Lung microvascular endothelial cell (primary cell): ENCODE results near the gene INTS11. TPM values are rescaled to one million over a fixed set of nuclear protein-coding genes. Genes with fewer than 3 reads are reported as not detected.

ENCODE experiments used
- DNase-seq, 2 donors: peaks; one replicate each; pipeline versions ENCODE4 v3.0.0 to v3.0.0-alpha.2; 2010; ENCODE audit warnings: low read depth in 2 of 2
- total RNA-seq: library from RNA; depleted of rRNA; stranded (reverse); fragments of >200 nt; gene quantifications from 2 replicates; pipeline ENCODE4 v1.2.1, GENCODE V29; 2014

The INTS11 gene
- total RNA-seq, 1 donor from 2014 or later, result 50.4 TPM

GRCh38 chr1:1343811-1344421, 19.5 kb upstream of the INTS11 start:
- DNase-seq, result no peak

GRCh38 chr1:1342584-1343115, 18.2 kb upstream of the INTS11 start:
- no peak for DNase-seq

DNA sequence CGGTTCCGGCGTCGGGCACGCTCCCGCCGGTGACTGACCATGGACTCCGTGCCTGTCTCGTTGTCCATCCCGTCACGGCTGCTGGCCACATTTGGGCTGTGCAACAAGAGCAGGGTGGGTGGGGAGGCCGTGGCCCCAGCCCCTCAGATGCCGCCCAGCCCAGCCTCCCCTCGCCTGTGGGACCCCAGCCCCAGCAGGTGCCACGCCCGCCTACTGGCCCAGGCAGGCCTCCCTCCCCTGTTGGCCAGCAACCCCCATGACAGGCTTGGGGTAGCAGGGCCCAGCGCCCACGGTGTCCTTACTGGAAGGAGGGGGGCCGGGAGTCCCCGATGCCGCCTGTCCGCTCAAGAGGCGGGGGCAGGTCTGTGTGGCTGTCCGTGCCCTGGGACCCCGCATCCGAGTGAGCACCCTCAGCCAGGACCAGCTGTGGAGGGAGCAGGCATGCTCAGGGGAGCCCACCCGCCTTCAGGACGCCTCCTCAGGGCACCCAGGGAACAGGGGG, 17.7 kb upstream of the INTS11 start:
- no peak for DNase-seq

GRCh38 chr1:1341549-1342021, 17.1 kb upstream of the INTS11 start:
- DNase-seq, result no peak

- no peak for DNase-seq
These were observed 16.5 kb upstream of the INTS11 start for GRCh38 chr1:1340791-1341548.

- no peak for DNase-seq
These were observed 15.7 kb upstream of the INTS11 start for GRCh38 chr1:1340185-1340584.

GRCh38 chr1:1338278-1338677, 13.8 kb upstream of the INTS11 start:
- DNase-seq, result no peak

GRCh38 chr1:1337793-1338147, 13.3 kb upstream of the INTS11 start:
- DNase-seq, result no peak

- no peak for DNase-seq
These were observed 12.7 kb upstream of the INTS11 start for GRCh38 chr1:1336931-1337792.

DNA sequence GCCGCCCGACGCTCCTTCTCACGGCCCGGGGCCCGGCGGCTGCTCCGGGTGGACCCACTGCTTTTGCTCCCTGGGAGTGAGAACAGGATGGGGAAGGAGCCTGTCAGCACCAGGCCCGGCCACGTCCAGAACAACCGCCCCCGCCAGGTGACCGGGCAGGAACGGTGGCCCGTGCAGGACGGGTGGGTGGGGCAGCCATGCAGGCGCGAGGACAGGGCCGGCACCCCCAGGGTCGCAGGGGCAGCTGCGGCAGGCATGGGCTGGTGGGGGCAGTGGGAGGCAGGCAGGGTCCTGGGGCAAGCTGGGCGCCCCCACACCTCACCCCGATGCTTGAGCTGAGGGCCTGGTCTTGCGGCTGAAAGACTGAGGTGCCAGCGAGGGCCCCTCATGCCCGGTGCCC, 12.0 kb upstream of the INTS11 start:
- DNase-seq, result no peak

DNA sequence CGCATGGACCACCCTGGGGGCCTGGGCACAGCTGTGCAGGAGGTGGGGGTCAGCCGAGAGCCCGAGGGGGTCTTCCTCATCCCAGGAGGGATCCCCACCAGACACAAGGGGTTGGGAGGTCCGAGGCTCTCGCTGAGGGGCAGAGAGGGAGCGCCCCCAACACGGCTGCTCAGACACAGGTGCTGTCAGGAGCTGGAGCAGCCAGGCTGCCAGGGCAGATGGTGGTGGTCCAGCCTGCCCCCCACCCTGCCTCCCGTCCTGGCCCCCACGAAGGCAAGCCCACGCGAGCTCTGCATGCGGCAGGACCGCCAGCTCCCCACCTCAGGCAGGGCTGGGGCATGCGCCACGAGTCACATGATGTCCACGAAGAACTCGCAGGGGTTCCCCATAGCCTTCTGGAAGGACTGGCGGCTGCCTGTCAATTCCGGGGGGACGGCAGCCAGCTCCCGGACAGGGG, 11.4 kb upstream of the INTS11 start:
- no peak for DNase-seq

DNA sequence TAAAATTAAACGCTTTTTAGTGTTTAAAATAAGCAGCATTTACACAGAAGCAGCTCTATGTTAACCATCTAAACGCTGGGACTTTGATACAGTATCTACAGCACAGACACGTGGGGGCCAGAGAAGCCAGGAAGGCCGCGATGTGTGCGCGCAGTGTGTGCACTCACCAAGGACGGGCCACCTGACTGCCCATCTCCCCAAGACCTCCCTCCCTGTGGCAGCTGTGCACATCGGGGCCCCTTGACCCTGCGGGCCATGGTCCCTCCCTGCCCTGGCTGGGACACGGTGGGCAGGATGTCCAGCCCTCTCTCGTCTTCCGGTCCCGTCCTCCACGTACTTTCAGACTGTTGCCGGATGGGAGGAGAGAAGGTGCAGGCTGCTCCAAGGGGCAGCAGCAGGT, 10.8 kb upstream of the INTS11 start:
- no peak for DNase-seq

- no peak for DNase-seq
These were observed 10.4 kb upstream of the INTS11 start for GRCh38 chr1:1334835-1335234.

GRCh38 chr1:1333551-1334241, 9.2 kb upstream of the INTS11 start:
- DNase-seq, result no peak

DNA sequence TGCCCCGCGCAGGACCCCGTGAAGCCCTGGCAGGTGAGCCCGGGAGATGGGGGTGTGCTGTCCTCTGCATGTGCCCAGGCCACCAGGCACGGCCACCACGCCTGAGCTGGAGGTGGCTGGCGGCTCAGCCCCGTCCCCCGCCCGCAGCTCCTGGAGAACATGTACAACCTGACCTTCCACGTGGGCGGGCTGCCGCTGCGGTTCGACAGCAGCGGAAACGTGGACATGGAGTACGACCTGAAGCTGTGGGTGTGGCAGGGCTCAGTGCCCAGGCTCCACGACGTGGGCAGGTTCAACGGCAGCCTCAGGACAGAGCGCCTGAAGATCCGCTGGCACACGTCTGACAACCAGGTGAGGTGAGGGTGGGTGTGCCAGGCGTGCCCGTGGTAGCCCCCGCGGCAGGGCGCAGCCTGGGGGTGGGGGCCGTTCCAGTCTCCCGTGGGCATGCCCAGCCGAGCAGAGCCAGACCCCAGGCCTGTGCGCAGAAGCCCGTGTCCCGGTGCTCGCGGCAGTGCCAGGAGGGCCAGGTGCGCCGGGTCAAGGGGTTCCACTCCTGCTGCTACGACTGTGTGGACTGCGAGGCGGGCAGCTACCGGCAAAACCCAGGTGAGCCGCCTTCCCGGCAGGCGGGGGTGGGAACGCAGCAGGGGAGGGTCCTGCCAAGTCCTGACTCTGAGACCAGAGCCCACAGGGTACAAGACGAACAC, 8.5 kb upstream of the INTS11 start:
- DNase-seq, result no peak

DNA sequence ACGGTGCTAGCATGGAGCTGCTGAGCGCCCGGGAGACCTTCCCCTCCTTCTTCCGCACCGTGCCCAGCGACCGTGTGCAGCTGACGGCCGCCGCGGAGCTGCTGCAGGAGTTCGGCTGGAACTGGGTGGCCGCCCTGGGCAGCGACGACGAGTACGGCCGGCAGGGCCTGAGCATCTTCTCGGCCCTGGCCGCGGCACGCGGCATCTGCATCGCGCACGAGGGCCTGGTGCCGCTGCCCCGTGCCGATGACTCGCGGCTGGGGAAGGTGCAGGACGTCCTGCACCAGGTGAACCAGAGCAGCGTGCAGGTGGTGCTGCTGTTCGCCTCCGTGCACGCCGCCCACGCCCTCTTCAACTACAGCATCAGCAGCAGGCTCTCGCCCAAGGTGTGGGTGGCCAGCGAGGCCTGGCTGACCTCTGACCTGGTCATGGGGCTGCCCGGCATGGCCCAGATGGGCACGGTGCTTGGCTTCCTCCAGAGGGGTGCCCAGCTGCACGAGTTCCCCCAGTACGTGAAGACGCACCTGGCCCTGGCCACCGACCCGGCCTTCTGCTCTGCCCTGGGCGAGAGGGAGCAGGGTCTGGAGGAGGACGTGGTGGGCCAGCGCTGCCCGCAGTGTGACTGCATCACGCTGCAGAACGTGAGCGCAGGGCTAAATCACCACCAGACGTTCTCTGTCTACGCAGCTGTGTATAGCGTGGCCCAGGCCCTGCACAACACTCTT, 7.7 kb upstream of the INTS11 start:
- DNase-seq, result no peak

DNA sequence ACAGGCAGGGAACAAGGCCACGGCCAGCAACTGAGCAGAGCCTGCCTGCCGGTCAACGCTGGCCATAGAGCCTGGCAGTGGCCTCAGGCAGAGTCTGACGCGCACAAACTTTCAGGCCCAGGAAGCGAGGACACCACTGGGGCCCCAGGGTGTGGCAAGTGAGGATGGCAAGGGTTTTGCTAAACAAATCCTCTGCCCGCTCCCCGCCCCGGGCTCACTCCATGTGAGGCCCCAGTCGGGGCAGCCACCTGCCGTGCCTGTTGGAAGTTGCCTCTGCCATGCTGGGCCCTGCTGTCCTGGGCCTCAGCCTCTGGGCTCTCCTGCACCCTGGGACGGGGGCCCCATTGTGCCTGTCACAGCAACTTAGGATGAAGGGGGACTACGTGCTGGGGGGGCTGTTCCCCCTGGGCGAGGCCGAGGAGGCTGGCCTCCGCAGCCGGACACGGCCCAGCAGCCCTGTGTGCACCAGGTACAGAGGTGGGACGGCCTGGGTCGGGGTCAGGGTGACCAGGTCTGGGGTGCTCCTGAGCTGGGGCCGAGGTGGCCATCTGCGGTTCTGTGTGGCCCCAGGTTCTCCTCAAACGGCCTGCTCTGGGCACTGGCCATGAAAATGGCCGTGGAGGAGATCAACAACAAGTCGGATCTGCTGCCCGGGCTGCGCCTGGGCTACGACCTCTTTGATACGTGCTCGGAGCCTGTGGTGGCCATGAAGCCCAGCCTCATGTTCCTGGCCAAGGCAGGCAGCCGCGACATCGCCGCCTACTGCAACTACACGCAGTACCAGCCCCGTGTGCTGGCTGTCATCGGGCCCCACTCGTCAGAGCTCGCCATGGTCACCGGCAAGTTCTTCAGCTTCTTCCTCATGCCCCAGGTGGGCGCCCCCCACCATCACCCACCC, 6.9 kb upstream of the INTS11 start, which contains the start of gene TAS1R3:
Gene TAS1R3, plus strand, starts transcription at position 213 of the 898 bp plus-strand sequence. Its CDS starts 66 bp downstream, at position 279.
- no peak for DNase-seq

DNA sequence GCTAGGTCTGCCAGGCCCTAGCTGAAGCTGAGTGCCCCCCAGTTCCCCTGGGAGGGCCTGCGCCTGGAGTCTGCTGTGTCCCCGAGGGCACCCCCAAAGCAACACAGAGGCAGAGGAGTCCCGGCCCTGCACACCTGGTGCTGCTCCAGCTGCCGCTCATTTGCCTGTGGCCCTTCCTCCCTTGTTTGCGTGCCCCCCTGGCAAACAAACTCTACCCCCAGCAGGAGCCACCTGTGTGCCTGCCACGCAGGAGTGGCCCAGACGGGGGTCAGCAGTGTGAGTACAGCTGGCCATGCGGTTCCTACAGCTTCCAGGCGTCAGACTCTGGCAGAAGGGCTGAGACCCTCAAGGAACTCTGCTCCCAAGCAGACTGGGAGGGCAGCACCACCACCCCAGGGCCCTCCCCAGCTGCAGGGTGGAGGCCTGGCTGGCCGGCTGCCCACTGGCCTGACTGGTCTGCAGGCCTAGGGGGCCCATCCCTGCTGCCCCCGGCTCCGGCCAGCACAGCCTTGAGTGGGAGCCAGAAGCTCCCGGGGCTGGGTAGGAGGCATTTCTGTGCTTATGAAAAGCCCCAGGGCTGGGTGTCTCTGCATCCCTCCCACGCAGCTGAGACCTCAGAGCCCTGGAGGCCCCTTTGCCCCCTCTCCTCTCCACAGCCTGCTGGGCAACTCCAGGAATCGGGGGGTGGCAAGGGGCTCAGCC, 6.1 kb upstream of the INTS11 start:
- DNase-seq, result no peak
